SIG-M5 treated with dmso at 0.1 percent for 504 hours (cell line): Measurements from ENCODE around the gene PCYT2.

Experiments used
- DNase-seq: peaks from one replicate; lab custom pipeline; 2025; ENCODE audit not compliant: unreplicated experiment; lab: John Stamatoyannopoulos, UW

The PCYT2 gene

DNA sequence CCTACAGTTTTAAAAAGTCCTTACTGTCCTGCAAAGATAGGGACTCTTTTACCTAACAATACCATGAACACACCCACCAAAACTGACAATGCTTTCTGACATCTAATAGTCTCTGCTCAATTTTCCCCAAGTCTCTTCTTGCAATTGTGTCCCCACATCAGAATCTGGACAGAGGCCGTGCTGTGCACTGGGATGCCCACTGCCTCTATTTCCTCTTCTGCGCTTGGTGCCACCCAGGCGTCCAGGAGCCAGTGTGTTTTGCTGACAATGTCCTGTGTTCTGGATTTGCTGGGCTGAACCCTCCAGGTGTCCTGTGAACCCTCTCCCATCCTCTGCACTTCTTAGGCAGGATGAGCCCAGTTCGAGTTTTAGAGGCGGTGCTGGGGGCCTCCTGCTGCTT is 33.6 kb downstream of the PCYT2 start:
- DNase-seq = no peak

DNA sequence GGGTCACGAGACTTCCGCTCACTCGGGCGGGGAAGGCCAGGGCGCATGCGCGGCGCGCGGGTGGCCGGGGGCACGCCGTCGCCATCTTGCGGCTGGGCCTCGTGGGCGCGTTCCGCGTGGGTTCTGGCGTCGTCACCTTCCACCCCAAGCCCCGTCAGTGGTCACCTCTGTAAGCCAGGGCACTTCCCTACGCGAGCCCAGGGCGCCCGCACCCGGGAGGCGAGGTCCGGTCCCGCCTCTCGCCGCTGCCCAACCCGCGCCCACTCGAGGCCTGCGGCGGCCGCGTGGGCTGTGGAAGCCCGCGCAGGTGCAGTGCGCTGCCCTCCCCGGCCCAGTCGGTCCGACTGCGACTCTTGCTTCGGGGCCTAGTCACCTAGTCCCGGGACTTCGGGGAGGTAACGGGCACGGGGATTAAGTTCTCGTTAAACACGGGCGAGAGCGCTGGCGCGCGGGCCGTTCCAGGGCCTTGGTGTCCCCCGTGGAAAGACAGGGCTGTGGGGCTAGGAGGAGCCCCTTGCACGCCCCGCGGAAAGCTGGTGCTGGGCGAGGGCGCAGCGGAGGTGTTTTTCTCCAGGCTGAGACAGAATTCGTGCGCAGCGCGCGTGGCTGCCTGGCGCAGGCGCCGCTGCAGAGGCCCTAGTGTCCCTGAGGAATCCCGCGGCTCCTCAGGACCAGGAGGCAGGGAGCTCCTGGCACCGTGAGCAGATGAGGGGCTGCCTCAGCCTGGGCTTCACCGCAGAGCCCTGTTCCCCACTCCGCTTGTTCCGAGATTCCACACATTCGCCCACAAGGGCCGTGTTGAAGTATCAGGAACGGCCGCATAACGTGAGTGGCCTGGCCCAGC is 39.6 kb downstream of the PCYT2 start:
- DNase-seq = peak; percentile 88

DNA sequence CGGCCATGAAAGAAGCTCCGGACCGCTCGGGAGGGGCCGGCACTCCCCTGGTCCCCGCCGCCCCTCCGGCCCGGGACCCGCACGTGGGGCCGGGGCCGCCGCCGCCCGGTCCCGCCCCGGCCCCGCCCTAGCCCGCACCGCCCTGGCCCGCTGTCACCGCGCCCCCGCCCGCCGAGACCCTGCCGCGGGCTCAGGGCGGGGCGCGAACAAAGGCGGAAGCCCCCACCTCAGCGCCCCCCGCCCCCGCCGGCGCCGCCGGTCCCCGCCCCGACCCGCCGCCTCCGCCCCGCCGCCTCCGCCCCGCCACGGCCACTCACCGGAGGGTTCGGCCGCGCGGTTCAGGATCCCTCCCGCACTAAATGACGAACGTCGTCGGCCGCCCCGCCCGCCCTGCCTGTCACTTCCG is 40.2 kb downstream of the PCYT2 start, which contains the start of gene ARHGDIA:
Gene ARHGDIA, minus strand, starts transcription at position 357 of the 406 bp plus-strand sequence. CDS start 1,407 bp downstream, outside the sequence.
- DNase-seq = no peak

DNA sequence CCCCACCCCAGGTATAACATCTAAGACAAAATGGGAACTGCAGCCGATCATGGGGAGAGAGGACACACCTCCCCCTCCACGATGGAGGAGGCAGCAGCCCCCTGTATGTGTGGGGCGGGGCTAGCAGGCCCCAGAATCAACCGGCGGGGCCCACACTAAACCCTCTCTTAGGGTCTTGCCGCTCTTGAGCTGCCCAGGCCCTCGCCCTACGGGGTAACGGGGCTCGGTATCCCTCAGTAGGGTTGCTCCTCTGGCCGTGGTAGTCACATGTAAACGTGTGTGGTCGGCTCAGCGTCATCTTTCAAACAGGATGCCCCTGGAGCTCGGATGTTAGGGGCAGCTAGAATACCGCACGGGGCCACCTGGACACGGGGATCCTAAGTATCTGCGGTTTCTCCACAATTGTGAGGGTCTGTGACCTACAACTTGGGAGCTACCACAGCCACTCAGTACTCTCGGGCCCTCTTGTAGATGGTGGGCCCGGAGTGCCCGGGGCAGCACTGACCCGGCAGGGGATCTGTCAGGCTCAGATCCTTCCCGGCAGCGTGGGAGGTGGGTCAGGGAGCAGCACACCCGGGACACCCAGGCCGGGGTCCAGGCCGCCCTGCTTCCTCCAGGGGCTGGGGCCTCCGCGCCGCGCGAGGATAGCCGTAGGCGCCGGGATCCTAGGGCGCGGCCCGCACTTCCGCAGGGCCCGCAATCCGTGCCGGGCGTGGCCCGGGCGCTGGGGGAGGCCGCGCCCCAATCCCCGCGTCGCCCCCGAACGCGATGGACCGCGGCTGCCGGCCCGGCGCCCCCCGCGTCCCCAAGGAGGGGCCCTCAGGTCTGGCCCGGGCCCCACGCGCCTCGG is 40.8 kb downstream of the PCYT2 start:
- DNase-seq = peak; percentile 51

- no peak for DNase-seq
These were observed 41.7 kb downstream of the PCYT2 start for GRCh38 chr17:81869221-81870130.

DNA sequence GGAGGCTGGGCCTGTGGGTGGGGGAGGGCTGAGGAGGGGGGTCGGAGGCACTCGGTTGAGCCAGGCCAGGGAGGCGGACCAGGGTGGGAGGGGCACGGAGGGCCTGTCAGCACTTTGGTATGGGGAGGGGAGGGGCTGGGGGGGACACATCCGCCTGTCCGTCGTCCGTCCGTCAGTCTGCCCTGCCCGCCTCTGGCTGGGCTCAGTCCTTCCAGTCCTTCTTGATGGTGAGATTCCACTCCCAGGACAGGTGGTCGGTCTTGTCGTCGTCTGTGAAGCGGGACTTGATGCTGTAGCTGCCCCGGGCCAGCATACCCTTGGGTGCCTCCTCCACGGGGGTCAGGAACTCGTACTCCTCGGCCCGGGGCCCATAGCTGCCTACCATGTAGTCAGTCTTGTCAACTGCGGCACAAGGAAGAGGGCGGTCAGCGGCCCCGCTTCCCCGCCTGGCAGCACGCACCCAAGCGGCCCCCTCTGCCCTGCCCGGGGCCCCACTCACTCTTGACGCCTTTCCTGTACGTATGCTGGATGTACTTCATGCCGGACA is 42.5 kb downstream of the PCYT2 start:
- DNase-seq = no peak

- no peak for DNase-seq
These were observed 43.1 kb downstream of the PCYT2 start for GRCh38 chr17:81867991-81868673.

DNA sequence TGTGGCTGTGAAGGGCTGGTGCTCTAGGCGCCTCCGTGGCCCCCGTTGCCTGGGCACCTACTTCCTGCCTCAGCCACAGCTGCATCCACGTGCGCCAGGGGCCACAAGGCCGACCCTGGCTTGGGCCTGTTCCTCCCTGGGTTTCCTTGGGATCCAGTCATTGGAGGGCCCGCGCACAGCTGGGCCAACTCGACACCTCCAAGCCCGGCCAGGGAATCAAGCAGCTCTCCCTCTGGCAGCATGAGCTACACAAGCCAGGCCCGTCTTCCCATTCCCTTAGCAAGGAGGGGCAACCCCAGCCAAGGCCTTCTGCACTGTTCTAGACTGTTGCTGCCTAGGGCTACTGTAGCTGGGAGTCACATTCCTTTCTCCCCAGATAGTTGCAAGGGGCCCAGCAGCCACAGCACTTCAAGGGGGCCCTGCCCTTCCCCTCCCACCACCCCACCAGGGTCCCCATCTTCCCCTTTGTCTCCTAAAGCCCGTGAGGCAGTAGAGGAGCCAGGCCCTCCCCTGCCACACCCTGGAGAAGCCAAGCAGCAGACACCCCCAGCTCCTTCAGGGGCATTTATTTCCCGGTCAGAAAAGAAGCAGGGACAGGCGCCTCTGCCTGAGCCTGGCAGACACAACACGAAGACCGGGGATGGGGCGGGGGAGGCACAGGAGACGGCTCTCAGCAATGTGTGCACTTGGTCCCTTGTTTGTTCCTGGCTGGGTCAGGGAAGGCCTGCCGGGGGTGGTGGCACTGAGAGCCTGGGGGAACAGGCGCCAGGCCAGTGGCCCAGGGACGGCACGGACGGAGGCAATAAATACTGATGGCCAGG is 43.8 kb downstream of the PCYT2 start:
- DNase-seq = peak; percentile 72

DNA sequence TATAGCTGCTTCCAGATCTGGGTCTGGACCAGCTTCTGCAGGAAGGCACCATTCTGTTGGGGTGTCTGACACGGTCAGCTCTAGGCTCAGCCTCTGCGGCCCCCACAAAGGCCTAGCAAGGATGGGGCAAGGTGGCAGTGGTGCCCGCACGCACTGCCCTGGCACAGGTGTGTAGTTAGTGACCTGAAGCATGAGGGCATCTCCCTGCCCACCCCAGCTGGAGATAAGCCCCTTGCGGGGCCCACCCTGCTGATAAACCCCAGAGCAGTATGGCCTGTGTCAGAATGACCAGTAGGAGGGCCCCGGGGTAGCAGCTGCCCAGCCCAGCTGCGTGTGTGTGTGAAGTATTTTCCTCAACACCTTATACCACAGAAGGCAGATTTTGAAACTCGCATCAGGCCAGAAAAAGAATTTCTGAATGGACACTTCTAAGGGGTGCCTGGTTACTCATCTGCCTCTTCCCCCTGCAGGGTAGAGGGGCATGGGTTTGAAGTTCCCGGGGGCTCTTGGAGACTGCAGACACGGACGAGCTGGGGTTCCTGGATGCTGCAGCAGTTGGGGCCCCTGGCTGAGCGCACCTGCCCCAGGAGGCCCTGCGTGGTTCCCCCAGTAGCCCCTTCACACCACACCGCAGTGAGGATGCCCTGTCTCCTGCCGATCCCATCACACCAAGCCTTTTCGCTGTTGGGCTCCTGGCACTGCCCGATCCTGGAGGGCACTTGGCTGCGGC is 44.6 kb downstream of the PCYT2 start:
- DNase-seq = no peak

GRCh38 chr17:81865733-81866439 is 45.3 kb downstream of the PCYT2 start:
- DNase-seq = no peak

DNA sequence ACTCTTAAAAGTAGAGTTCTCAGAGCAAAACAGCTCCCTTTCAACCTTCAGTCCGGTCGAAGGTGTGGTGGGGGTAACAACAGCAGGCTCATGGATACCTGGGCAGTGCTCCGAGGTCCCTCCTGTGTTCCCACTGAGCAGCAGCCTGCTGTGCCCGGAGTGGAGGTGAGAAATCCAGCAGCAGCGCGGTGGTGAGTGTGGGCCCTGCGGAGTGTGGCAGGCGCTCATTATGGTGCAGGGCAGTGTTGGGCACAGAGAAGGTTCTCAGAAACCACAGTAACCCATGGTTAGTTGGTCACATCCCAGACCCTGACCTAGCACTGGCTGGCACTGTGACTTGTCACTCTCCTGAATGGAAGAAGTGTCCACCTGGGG is 45.9 kb downstream of the PCYT2 start:
- DNase-seq = no peak

GRCh38 chr17:81863833-81864768 is 47.1 kb downstream of the PCYT2 start:
- no peak for DNase-seq

DNA sequence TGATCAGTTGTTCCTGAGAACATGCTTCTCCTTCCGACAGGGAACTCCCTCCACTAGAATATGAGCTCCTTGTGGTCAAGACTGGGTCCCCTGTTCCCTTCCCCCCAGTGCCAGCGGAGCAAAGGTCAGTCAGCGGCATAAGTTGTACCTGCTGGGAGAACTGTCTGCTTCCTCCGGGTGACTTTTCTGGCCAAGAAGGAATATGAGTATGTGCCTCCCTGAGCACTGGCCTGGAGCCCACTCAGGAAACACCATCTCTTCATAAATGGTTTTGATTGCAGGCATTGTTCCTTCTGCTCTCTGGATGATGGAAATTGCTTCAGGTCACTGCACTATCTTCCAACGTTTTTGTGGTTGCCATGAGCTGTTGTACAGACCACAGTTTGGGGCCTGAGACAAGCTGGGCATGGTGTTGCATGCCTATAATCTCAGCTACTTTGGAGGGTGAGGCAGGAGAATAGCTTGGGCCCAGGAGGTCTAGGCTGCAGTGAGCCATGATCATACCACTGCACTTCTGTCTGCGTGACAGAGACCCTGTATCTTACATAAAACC is 48.0 kb downstream of the PCYT2 start:
- DNase-seq = no peak

- DNase-seq = peak; percentile 100
These were observed 50.2 kb downstream of the PCYT2 start for GRCh38 chr17:81860756-81861568.

DNA sequence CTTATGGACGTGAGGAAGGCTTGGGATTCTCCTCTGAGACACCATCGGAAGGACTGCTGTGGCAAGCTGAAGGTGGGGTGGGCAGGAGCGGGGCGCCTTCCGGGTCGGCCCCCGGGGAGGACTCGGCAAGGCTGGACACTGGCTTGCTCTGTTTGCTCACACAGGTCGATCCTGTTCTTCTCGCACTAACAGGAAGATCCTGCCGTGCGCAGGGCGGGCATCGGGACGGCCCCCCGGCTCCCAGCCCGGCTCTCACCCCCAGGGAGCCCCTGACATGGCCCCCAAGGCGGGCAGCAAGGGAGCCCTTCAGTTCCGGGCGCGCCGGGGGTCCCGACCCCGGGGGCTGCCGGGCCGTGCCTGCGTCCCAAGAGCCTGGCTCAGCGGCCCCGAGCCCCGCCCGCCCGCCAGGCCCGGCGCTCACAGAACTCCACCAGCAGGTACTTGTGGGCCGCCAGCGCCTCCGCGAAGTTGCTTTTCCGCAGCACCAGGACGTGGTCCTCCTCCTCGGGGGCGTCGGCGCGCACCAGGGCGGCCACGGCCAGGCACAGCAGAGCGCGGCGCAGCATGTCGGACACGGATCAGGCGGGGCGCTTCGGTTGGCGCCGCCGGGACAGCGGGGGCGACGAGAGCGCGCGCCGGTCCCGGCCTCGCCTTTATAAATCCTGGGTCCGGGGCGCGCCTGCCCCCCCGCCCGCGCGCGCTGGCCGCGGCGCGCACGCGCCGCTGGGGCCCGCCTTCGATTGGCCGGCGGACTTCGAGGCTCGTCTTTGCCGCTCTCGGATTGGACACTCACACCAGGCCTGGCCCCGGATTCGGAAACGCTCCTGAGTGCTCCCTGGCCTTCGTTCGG is 51.1 kb downstream of the PCYT2 start, which contains the start of gene P4HB:
Gene P4HB, minus strand, starts transcription at position 630 of the 850 bp plus-strand sequence. Its CDS starts 64 bp downstream, at position 566.
- DNase-seq = no peak
